Left renal cortex interstitium (tissue), 4 donors: ENCODE results near the gene ZNF507. TPM values are rescaled to one million over a fixed set of nuclear protein-coding genes. Genes with fewer than 3 reads are reported as not detected.
"Not testable (repeated sequence)": the region's sequence is repeated elsewhere in the genome, so short reads cannot be mapped to it uniquely, and the experiment has no call there.

ENCODE experiments used
- DNase-seq, 4 donors: peaks; one replicate each; pipeline ENCODE4 v3.0.0-alpha.2; 2013; ENCODE audit warnings: low read depth in 4 of 4, low spot score in 2 of 4, missing footprints in 1 of 4
- polyA plus RNA-seq, 4 donors: library from polyadenylated mRNA; unstranded; fragments of 120-200 nt; gene quantifications; one replicate each; pipeline ENCODE4 v1.2.1, GENCODE V29; 2013; ENCODE audit not compliant: insufficient read length in 4 of 4

ZNF507 gene
- polyA plus RNA-seq, 4 donors: 20.7 to 29.8 (median 26.1) TPM

GRCh38 chr19:32363632-32364031, 18.2 kb downstream of the ZNF507 start:
- no peak for DNase-seq

- DNase-seq: no peak
Observed at GRCh38 chr19:32364040-32364439, 18.6 kb downstream of the ZNF507 start.

DNA sequence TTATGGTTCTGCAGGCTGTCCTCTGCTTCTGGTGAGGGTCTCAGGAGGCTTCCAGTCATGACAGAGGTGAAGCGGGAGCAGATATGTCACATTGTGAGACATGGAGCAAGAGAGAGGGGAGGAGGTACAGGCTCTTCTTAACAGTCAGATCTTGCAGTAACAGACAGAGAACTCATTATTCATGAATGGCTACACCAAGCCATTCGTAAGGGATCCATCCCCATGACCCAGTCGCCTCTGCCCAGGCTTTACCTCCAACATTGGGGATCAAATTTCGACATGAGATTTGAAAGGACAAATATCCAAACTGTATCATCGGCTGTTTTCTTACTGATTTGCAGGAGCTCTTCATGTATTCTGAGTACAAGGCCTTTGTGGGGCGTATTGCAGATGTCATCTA, 21.7 kb downstream of the ZNF507 start:
- no peak for DNase-seq

- no peak for DNase-seq
Observed at GRCh38 chr19:32367948-32368536, 22.6 kb downstream of the ZNF507 start.

GRCh38 chr19:32368787-32369186, 23.4 kb downstream of the ZNF507 start:
- no peak for DNase-seq

DNA sequence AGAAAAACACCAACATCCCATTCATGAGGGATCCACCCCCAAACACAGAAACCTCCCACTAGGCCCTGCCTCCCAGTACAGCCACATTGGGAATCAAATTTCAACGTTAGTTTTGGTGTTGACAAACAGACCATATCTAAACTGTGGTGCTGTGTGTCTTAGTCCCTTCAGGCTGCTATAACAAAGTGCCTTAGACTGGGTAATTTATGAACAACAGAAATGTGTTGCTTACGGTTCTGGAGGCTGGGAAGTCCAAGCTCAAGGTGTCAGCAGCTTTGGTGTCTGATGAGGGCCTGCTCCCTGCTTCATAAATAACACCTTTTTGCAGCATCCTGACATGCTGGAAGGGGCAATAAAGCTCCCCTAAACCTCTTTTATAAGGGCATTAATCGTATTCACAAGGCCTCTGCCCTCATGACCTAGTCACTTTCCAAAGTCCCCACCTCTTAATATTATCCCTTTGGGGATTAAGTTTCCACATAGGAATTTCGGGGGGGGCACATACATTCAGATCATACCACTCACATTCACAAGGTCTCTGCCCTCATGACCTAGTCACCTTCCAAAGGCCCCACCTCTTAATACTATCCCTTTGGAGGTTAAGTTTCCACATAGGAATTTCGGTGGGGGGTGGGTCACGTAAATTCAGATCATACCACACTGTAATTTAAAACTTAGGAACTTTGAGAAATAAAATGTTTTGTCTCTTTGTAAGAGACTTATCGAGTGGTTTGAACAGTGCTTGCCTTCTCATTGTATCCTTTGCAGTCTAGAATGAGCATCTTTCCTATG, 27.5 kb downstream of the ZNF507 start:
- DNase-seq: no peak

DNA sequence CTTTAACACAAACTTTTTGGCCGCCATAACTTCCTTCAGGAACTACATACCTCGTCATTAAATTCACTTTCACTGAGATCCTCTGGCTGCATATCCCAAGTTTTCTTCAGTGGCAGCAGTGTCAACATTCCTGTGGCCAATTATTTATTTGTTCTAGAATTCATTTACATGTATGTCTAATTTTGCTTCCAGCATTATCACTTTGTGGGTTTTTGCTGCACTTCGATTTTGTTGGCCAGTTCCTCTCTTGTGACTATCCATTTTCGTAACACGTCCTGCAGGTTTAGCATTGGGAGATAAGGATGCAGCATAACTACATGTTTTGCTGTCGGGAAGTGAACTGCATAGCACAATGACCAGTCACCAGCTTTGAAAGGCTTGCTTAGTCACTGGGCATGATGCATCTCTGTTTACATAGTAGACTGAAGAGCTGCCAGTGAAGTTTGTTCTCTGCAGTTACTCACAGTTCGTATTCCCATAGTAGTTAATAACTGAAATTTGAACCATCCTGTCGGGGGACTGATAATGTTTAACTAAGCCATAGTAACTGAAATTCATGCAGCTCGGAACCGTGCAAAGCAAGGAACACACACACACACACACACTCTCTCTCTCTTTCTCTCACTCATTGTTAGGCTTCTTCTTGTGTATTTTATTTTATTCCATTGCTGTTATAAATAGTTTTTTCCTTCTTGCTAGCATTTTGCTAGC, 28.3 kb downstream of the ZNF507 start:
- no peak for DNase-seq

DNA sequence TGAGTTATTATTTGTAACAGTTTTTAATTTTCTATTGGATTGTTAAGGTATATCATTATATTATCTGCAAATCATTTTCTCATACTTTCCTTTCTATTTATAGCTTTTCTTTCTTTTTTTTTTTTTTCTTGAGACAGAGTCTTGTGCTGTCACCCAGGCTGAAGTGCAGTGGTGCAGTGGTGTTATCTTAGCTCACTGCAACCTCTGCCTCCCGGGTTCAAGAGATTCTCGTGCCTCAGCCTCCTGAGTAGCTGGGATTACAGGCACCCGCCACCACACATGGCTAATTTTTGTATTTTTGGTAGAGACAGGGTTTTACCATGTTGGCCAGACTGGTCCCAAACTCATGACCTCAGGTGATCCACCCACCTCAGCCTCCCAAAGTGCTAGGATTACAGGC, 29.0 kb downstream of the ZNF507 start:
- DNase-seq: not testable (repeated sequence)

DNA sequence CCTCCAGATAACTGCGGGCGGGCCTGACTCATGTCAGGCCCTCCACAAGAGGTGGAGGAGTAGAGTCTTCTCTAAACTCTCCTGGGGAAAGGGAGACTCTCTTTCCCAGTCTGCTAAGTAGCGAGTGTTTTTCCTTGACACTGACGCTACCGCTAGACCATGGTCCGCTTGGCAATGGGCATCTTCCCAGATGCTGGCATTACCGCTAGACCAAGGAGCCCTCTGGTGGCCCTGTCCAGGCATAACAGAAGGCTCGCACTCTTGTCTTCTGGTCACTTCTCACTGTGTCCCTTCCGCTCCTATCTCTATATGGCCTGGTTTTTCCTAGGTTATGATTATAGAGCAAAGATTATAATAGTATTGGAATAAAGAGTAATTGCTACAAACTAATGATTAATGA, 31.7 kb downstream of the ZNF507 start:
- DNase-seq: not testable (repeated sequence)

DNA sequence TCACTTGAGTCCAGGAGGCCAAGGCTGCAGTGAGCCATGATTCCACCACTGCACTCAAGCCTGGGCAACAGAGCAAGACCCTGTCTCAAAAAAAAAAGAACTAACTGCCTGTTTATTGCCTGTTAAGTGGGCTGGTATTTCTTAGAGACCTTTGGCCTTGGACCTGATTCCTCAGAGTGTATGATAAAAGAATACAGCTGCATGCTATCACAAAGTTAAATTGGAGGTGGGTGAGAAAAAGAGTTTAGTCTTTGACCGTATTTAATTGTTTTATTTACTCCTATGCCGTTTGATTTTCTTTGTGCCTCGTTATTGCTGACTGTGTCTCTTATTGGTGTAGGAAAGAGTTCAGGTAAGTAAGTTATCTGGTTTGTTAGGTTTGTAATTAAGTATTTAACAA, 34.9 kb downstream of the ZNF507 start:
- DNase-seq: no peak

- DNase-seq: no peak
Observed at GRCh38 chr19:32387701-32388392, 42.4 kb downstream of the ZNF507 start.

GRCh38 chr19:32388393-32388855, 43.0 kb downstream of the ZNF507 start:
- no peak for DNase-seq

GRCh38 chr19:32392901-32393300, 47.5 kb downstream of the ZNF507 start:
- DNase-seq: no peak

DNA sequence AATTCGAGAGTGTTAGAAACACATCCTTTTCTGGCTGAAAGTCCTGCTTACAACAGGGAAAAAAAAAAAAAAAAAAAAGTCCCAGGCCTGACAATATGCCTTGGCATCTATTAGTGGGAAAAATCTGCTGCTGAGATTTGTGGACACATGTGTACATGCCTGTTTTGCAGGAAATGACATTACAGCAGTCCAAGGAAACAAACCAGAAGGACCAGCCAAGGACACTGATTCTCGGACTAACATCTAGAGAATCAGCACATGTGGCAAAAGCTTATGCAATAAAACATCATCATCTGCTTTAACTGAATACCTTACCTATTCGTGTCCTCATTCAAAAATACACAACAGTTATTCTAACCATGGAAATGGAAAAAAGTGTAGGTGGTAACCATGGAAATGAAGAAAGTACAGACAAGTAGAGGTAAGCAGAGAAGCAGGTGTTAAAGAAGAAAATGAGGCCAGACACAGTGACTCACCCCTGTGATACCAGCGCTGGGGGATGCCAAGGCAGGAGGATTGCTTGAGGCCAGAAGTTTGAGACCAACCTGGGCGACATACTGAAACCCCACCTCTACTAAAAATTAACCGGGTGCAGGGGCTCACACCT, 50.7 kb downstream of the ZNF507 start:
- no peak for DNase-seq

- no peak for DNase-seq
Observed at GRCh38 chr19:32397671-32398101, 52.3 kb downstream of the ZNF507 start.

DNA sequence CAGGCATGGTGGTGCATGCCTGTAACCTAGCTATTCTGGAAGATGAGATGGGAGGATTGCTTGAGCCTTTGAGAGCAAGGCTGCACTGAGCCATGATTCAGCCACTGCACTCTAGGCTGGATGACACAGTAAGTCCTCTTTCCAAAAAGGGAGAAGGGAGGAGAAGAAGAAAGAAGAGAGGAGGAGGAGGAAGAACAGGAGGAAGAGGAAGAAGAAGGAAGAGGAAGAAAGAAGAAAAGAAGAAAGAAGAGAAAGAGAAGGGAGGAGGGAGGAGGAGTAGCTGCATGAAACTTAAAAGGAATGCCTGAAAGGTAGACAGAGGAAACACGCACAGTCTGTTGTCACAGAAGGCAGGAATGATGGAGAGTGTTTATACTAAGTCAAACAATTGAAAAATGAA, 56.6 kb downstream of the ZNF507 start:
- no peak for DNase-seq

DNA sequence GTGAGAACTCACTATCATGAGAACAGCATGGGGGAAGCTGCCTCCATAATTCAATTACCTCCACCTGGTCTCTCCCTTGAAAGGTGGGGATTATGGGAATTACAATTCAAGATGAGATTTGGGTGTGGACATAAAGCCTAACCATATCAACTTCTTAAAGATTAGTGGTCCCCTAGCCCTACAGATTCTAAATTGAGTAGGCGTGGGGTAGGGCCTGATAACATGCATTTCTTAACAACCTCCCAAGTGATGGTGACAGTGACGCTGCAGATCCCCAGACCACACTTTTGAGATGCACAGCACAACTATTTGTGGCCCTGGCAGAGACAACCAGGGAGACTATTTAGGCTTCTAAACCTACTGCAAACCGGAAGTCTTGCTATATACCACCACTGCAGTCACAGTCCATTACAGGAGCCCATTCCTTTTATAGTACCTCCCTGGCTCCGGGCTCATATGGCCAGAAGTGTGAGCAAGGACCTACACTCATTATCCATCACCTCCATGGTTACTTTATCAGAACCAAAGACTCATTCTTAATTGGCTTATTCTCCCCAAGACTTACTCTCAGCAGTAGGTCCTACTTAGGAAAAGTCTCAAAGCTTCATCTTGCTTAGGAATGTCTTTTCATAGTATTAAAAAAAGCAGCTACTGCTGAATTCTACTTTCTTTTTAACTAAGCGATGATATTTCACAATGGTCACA, 58.0 kb downstream of the ZNF507 start:
- DNase-seq: no peak

- DNase-seq: no peak
Observed at GRCh38 chr19:32404213-32404932, 59.0 kb downstream of the ZNF507 start.

- DNase-seq: no peak
Observed at GRCh38 chr19:32404933-32405430, 59.6 kb downstream of the ZNF507 start.
